Measurements from ENCODE around the gene PDE6G.

DNA sequence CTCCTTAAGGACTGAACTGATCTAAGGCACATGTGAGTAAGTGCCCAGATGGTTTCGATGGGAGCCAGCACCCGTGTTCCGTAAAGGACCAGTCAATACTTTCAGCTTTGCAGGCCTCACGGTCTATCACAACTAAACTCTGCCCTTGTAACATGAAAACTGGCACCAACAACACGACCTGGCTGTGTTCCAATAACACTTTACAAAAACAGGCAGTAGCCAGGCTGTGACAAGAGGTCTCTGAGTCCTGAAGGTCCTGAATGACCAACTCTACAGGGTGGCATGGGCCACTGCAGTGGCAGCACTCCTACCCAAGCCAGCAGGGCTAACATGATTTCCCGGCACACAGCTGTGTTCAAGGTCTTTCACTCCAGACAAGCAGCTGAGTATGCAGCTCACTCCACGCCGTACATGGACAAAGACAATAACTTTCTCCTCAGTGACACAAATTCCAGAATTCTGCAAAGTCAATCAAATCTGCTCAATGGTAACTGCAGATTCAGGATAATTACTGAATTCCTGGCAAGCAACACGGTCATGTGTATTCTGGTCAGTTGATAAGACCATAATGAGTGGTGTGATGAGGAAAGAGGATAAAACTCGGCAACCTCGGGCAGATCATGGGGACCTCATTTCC is 34.7 kb downstream of the PDE6G start:
- TF ChIP-seq, protein P1, sequence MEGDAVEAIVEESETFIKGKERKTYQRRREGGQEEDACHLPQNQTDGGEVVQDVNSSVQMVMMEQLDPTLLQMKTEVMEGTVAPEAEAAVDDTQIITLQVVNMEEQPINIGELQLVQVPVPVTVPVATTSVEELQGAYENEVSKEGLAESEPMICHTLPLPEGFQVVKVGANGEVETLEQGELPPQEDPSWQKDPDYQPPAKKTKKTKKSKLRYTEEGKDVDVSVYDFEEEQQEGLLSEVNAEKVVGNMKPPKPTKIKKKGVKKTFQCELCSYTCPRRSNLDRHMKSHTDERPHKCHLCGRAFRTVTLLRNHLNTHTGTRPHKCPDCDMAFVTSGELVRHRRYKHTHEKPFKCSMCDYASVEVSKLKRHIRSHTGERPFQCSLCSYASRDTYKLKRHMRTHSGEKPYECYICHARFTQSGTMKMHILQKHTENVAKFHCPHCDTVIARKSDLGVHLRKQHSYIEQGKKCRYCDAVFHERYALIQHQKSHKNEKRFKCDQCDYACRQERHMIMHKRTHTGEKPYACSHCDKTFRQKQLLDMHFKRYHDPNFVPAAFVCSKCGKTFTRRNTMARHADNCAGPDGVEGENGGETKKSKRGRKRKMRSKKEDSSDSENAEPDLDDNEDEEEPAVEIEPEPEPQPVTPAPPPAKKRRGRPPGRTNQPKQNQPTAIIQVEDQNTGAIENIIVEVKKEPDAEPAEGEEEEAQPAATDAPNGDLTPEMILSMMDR (IDR thresholded peaks at IDR 0.05) = no peak
- no peak for TF ChIP-seq POLR2A (IDR thresholded peaks at IDR 0.05)
